B cell (primary cell): ENCODE results near the gene RIPOR1. TPM values are rescaled to one million over a fixed set of nuclear protein-coding genes. Genes with fewer than 3 reads are reported as not detected.
A peak's percentile ranks its signal among the peaks of the same experiment; 100 is the strongest.

Source experiments
- ATAC-seq: fragments of 200-7000 bp; cut with Tn5 transposase; one replicate; pipeline ENCODE4 v1.10.0; 2021; ENCODE audit warnings: low read depth, mild to moderate bottlenecking, moderate number of reproducible peaks, moderate library complexity
- CTCF ChIA-PET: fragments of 350-600 bp; sonication (Branson Sonifier 250); formaldehyde crosslinking; loops from one replicate; lab custom pipeline; 2021; ENCODE audit warnings: antibody characterized with exemption, inconsistent platforms; lab: Charles Lee
- POLR2A ChIA-PET: fragments of 350-600 bp; sonication (Branson Sonifier 250); formaldehyde crosslinking; loops from one replicate; lab custom pipeline; 2021; ENCODE audit warnings: antibody characterized with exemption; lab: Charles Lee
- DNase-seq: peaks from one replicate; pipeline ENCODE4 v3.0.0; 2013
- H2AFZ ChIP-seq: 2 replicates; pipeline ENCODE4 v1.6.1; 2012; ENCODE audit warnings: mild to moderate bottlenecking, low read depth, low read length; ENCODE audit not compliant: insufficient read depth, poor library complexity, severe bottlenecking
- H3K27ac ChIP-seq, 2 donors: 1 replicate in 1 of 2; 2 replicates in 1 of 2; pipeline ENCODE4 v1.5.1; 2012 to 2013; ENCODE audit warnings: low read length in 2 of 2, mild to moderate bottlenecking in 2 of 2, moderate library complexity in 1 of 2
- H3K27me3 ChIP-seq, 4 experiments: fragments of 200-600 bp in 1 of 4; sonication (generic) in 1 of 4; replicated peaks in 1 of 4; 1 replicate in 2 of 4; 2 replicates in 2 of 4; pipeline versions ENCODE4 v1.6.1 to v1.7.0; 2013 to 2016; ENCODE audit warnings: low read length in 3 of 4, mild to moderate bottlenecking in 2 of 4, mixed read lengths in 1 of 4, moderate library complexity in 1 of 4; ENCODE audit not compliant: insufficient read depth in 4 of 4, control insufficient read depth in 3 of 4; ENCODE audit errors: control extremely low read depth in 1 of 4
- H3K36me3 ChIP-seq, 2 experiments: replicated peaks in 1 of 2; 1 replicate in 1 of 2; 2 replicates in 1 of 2; pipeline versions ENCODE4 v1.6.1 to v1.7.1; 2013; ENCODE audit warnings: low read length in 1 of 2; ENCODE audit not compliant: insufficient read depth in 2 of 2, control insufficient read depth in 1 of 2; ENCODE audit errors: control extremely low read depth in 1 of 2, extremely low read depth in 1 of 2
- H3K4me1 ChIP-seq, 2 donors: fragments of 200-600 bp in 1 of 2; sonication (generic) in 1 of 2; 1 replicate in 1 of 2; 2 replicates in 1 of 2; pipeline versions ENCODE4 v1.5.1 to v1.6.1; 2013 to 2017; ENCODE audit warnings: low read length in 2 of 2; ENCODE audit not compliant: control insufficient read depth in 2 of 2, insufficient read depth in 2 of 2
- H3K4me2 ChIP-seq: replicated peaks from 2 replicates; pipeline ENCODE3; 2012; ENCODE audit warnings: mild to moderate bottlenecking, low read depth, low read length; ENCODE audit not compliant: poor library complexity, severe bottlenecking
- H3K4me3 ChIP-seq, 5 experiments: fragments of 200-600 bp in 1 of 5; sonication (generic) in 1 of 5; 1 replicate in 3 of 5; 2 replicates in 2 of 5; pipeline versions ENCODE4 v1.5.1 to v1.7.0; 2011 to 2016; ENCODE audit warnings: low read length in 4 of 5, mild to moderate bottlenecking in 4 of 5, low read depth in 2 of 5, control low read depth in 1 of 5, moderate library complexity in 1 of 5; ENCODE audit not compliant: insufficient read depth in 1 of 5; ENCODE audit errors: control extremely low read depth in 1 of 5, extremely low read depth in 1 of 5
- H3K79me2 ChIP-seq: fragments of 200-600 bp; sonication (generic); one replicate; pipeline ENCODE4 v1.6.0; 2016; ENCODE audit warnings: low read length; ENCODE audit not compliant: control insufficient read depth, insufficient read depth
- H3K9ac ChIP-seq: fragments of 200-600 bp; sonication (generic); 2 replicates; pipeline ENCODE4 v1.6.1; 2017; ENCODE audit warnings: mild to moderate bottlenecking, low read length, moderate library complexity
- H3K9me3 ChIP-seq, 3 donors: one replicate each; pipeline versions ENCODE4 v1.6.1 to v1.7.1; 2013; ENCODE audit warnings: low read length in 2 of 3; ENCODE audit not compliant: control insufficient read depth in 2 of 3, insufficient read depth in 1 of 3; ENCODE audit errors: control extremely low read depth in 1 of 3
- H4K20me1 ChIP-seq: 2 replicates; pipeline ENCODE4 v1.6.0; 2012; ENCODE audit warnings: mild to moderate bottlenecking, low read length; ENCODE audit not compliant: insufficient read depth, control insufficient read depth, poor library complexity, severe bottlenecking
- H3K27ac Mint-ChIP-seq: one replicate; pipeline ENCODE4 v1.8.0; 2021; ENCODE audit warnings: mixed read lengths
- H3K27me3 Mint-ChIP-seq: one replicate; pipeline ENCODE4 v1.8.0; 2021; ENCODE audit warnings: mixed read lengths
- H3K4me1 Mint-ChIP-seq: one replicate; pipeline ENCODE4 v1.8.0; 2021; ENCODE audit warnings: mixed read lengths
- H3K4me3 Mint-ChIP-seq: one replicate; pipeline ENCODE4 v1.8.0; 2021; ENCODE audit warnings: mixed read lengths
- H3K9me3 Mint-ChIP-seq: one replicate; pipeline ENCODE4 v1.8.0; 2022; ENCODE audit warnings: mixed read lengths; ENCODE audit not compliant: insufficient read depth
- EZH2 ChIP-seq: IDR thresholded peaks from 2 replicates; pipeline ENCODE4 v1.6.1; 2012; ENCODE audit warnings: borderline replicate concordance, low read depth, mild to moderate bottlenecking, moderate library complexity, low read length; ENCODE audit not compliant: insufficient read depth, poor library complexity, severe bottlenecking
- WGBS: methylation state at CpG from one replicate; pipeline ENCODE4 v1.1.5; 2013; ENCODE audit warnings: missing lambda C conversion rate; ENCODE audit not compliant: insufficient coverage; 5-methylcytosine and 5-hydroxymethylcytosine counted together
- intact Hi-C: fragments of 100-400 bp; cut with micrococcal nuclease; formaldehyde crosslinking; loops from one replicate; pipeline ENCODE4 v1.10.0; 2022
- polyA plus RNA-seq: library from polyadenylated mRNA; depleted of rRNA; stranded (reverse); fragments of >200 nt; gene quantifications from 2 replicates; pipeline ENCODE4 v1.2.3, GENCODE V29; 2012
- total RNA-seq, 2 donors: library from RNA; stranded (reverse); fragments of 120-200 nt in 1 of 2; gene quantifications; 1 replicate in 1 of 2; 2 replicates in 1 of 2; pipeline versions ENCODE4 v1.2.3 to v1.2.4, GENCODE V29; 2013 to 2022
- TF ChIP-seq, protein P1 (sequence below): fragments of 200-600 bp; IDR thresholded peaks from one replicate; pipeline ENCODE4 v1.8.0; 2022; ENCODE audit warnings: antibody characterized with exemption, mild to moderate bottlenecking

RIPOR1 gene
- total and polyA plus RNA-seq, 2 donors (not counting 1 experiment from before 2014, with no cell fraction given), result 124 to 363 TPM

DNA sequence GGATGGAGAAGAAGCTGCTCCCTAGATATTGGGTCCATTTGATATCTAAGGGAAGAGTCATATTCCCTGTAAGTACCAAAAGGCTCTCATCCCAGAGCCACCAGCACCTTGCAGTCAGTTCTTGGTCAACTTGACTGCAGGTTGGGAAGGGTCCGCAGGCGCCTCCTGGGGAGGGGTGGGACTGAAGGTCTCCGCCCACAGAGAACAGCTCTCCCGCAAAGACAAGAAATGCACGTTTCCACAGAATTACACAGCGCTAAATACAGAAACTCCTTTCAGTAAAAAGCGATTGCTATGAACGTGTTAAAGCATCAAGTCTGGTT lies 32.8 kb downstream of the RIPOR1 start:
- peaks cover 42 to 55% of the 10 kb centered on the region in 2 donors for H3K4me1 ChIP-seq
- H3K27ac Mint-ChIP-seq, result peak overlapping the region; percentile 95
- peak overlapping the region; percentile 70 for H2AFZ ChIP-seq
- H3K4me2 ChIP-seq, result peak overlapping the region; percentile 87
- H3K4me3 Mint-ChIP-seq, result peak overlapping the region; percentile 89
- peaks cover 73% of the 10 kb centered on the region for H3K79me2 ChIP-seq
- TF ChIP-seq, protein P1, sequence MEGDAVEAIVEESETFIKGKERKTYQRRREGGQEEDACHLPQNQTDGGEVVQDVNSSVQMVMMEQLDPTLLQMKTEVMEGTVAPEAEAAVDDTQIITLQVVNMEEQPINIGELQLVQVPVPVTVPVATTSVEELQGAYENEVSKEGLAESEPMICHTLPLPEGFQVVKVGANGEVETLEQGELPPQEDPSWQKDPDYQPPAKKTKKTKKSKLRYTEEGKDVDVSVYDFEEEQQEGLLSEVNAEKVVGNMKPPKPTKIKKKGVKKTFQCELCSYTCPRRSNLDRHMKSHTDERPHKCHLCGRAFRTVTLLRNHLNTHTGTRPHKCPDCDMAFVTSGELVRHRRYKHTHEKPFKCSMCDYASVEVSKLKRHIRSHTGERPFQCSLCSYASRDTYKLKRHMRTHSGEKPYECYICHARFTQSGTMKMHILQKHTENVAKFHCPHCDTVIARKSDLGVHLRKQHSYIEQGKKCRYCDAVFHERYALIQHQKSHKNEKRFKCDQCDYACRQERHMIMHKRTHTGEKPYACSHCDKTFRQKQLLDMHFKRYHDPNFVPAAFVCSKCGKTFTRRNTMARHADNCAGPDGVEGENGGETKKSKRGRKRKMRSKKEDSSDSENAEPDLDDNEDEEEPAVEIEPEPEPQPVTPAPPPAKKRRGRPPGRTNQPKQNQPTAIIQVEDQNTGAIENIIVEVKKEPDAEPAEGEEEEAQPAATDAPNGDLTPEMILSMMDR, result no peak
- no peak for TF ChIP-seq EZH2
- peaks cover 5% of the 10 kb centered on the region for H4K20me1 ChIP-seq
- no peaks in the 10 kb centered on the region for H3K27me3 Mint-ChIP-seq
- peak overlapping the region; percentile 71 to 80 for H3K27ac ChIP-seq
- H3K9me3 ChIP-seq, result no peaks in the 10 kb centered on the region
- DNase-seq (no peak), ATAC-seq (no peak)
- H3K27me3 ChIP-seq, result no peaks in the 10 kb centered on the region
- peak overlapping the region; percentile 50 to 76 (median 60) for H3K4me3 ChIP-seq
- intact Hi-C loops, result loop anchor here (5.0 kb wide), 1 partner anchor 376 kb away; the partner anchor contains the start of gene PSMB10
- H3K9me3 Mint-ChIP-seq, result no peaks in the 10 kb centered on the region
- H3K9ac ChIP-seq, result peak overlapping the region; percentile 76
- H3K36me3 ChIP-seq, result peaks cover 0 to 8% of the 10 kb centered on the region in 2 experiments
- WGBS, result 8% methylated on average over 8 of the region's 8 CpGs
- ChIA-PET CTCF (interaction anchor here (0.5 to 11.4 kb wide), 17 partner anchors 12 to 667 kb away, joined by 3 to 407 read pairs (median 8); partner anchors contain the start of genes ACD, ATP6V0D1, C16orf86 and CARMIL2), POLR2A (interaction anchor here (0.6 to 8.3 kb wide), 14 partner anchors 8 to 524 kb away, joined by 3 to 166 read pairs (median 6); partner anchors contain the start of genes CARMIL2, DPEP2, NFATC3 and RIPOR1)
- peaks cover 49% of the 10 kb centered on the region for H3K4me1 Mint-ChIP-seq

DNA sequence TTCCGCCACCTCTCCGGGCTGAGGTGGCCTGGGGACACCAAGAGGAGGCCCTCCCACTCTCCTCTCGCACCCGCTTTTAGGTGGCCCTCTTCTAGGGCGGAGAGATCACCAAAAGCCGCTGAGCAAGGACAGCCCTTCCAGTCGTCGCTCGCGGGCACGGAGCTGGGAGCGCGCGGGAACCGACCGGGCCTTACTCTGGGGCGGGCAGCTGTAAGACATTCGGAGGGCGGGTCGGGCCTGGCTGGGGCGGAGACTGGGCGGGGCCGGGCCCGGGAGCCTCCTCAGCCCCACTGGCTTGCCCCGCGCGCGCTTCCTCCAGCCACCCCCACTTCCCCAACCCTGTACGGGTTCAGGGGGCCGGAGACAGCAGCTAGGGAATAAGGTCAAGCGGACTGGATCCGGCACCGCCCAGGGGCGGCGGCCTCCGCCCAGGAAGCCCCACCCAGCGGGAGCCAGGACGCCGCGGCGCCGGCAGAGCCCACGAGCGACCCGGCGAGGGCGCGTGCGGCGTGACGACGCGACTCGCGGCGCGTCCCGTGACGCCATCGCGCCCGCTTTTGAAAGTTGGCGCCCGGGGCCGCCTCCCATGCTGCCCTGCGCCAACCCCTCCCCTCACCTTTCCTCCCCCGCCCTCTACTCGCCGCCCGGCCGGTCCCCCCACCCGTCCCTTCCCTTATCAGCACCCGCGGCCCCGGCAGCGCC lies 33.3 kb downstream of the RIPOR1 start:
- no peak for TF ChIP-seq EZH2
- TF ChIP-seq, protein P1, result no peak

More for the DNA sequence above, 33.3 kb downstream of the RIPOR1 start:
- peak overlapping the region; percentile 76 for H3K9ac ChIP-seq
- H2AFZ ChIP-seq, result peak overlapping the region; percentile 70
- Mint-ChIP-seq H3K9me3 (no peaks in the 10 kb centered on the region), H3K4me1 (peaks cover 50% of the 10 kb centered on the region), H3K27me3 (no peaks in the 10 kb centered on the region), H3K4me3 (peak overlapping the region; percentile 89), H3K27ac (peak overlapping the region; percentile 95)
- H3K4me1 ChIP-seq, result peaks cover 42 to 55% of the 10 kb centered on the region in 2 donors
- ChIA-PET POLR2A (interaction anchor here (0.6 to 8.3 kb wide), 20 partner anchors 9 to 532 kb away, joined by 3 to 166 read pairs (median 5); partner anchors contain the start of genes ACD, ATP6V0D1, CARMIL2 and DPEP2), CTCF (interaction anchor here (0.5 to 11.4 kb wide), 21 partner anchors 12 to 667 kb away, joined by 3 to 407 read pairs (median 5); partner anchors contain the start of genes ACD, ATP6V0D1, C16orf86 and CARMIL2)
- H3K79me2 ChIP-seq, result peaks cover 73% of the 10 kb centered on the region
- ATAC-seq (peak; percentile 74), DNase-seq (peak; percentile 99)
- peaks cover 0 to 8% of the 10 kb centered on the region in 2 experiments for H3K36me3 ChIP-seq
- H3K27me3 ChIP-seq, result no peaks in the 10 kb centered on the region
- peak overlapping the region; percentile 87 for H3K4me2 ChIP-seq
- H3K4me3 ChIP-seq, result peak overlapping the region; percentile 50 to 76 (median 60)
- intact Hi-C loops, result loop anchor here (1.0 to 5.0 kb wide), 10 partner anchors 15 to 375 kb away; partner anchors contain the start of genes ATP6V0D1, NUTF2, PSMB10 and RANBP10
- H4K20me1 ChIP-seq, result peaks cover 7% of the 10 kb centered on the region
- under 1% methylated on average over 76 of the region's 76 CpGs for WGBS
- no peaks in the 10 kb centered on the region for H3K9me3 ChIP-seq
- peak overlapping the region; percentile 71 to 80 for H3K27ac ChIP-seq
